ENCODE data around the gene TRIM65. TPM values are rescaled to one million over a fixed set of nuclear protein-coding genes. Genes with fewer than 3 reads are reported as not detected.
A peak's percentile ranks its signal among the peaks of the same experiment; 100 is the strongest.

Gene TRIM65
- total and polyA plus RNA-seq, 2 of the 13 experiments (the other 11 are each of a cell fraction or from before 2014, with no cell fraction given) = 10.3 to 22.4 TPM

- TF ChIP-seq AFF4 (CRISPR knock-in tag; IDR thresholded peaks at IDR 0.05) (no peak; the same call in 1 of the 2 replicates), ZNF746 (CRISPR knock-in tag; IDR thresholded peaks at IDR 0.05) (peak; percentile 78; the same call in 1 of the 2 replicates), TEAD2 (CRISPR knock-in tag; IDR thresholded peaks at IDR 0.05) (0 out of 2 replicates have a peak, but pooled peaks have one; percentile 20), MTERF4 (CRISPR knock-in tag; IDR thresholded peaks at IDR 0.05) (peak; percentile 32; the same call in 1 of the 2 replicates), KDM6A (CRISPR knock-in tag; IDR thresholded peaks at IDR 0.05; ENCODE audit: low read depth) (peak; percentile 83), ZNF512 (CRISPR knock-in tag; IDR thresholded peaks at IDR 0.05) (no peak), HMGXB4 (CRISPR knock-in tag; IDR thresholded peaks at IDR 0.05; ENCODE audit: borderline replicate concordance in 1 of 2, low read depth in 1 of 2) (peak in 1 of 2 experiments; percentile 86; a peak in 3 of 4 replicates), ARNT (IDR thresholded peaks at IDR 0.05) (no peak), MLX (CRISPR knock-in tag; IDR thresholded peaks at IDR 0.05) (0 out of 2 replicates have a peak, but pooled peaks have one; percentile 61), BRCA1 (CRISPR knock-in tag; IDR thresholded peaks at IDR 0.05) (peak; percentile 66; the same call in 1 of the 2 replicates), SRY (CRISPR knock-in tag; IDR thresholded peaks at IDR 0.05) (no peak), ZNF639 (CRISPR knock-in tag; conservative IDR thresholded peaks at IDR 0.05) (no peak; the same call in 1 of the 2 replicates), NR2F1 (CRISPR knock-in tag; IDR thresholded peaks at IDR 0.05) (peak; percentile 56 to 93; a peak in 3 of 4 replicates), HOXD1 (CRISPR knock-in tag; IDR thresholded peaks at IDR 0.05) (peak; percentile 81), MIXL1 (CRISPR knock-in tag; IDR thresholded peaks at IDR 0.05) (no peak), HDAC6 (IDR thresholded peaks at IDR 0.05; ENCODE audit: low read depth, low read length) (no peak), ZNF816 (CRISPR knock-in tag; IDR thresholded peaks at IDR 0.05; ENCODE audit: borderline replicate concordance) (peak; percentile 77; the same call in 1 of the 2 replicates), RELA (CRISPR knock-in tag; IDR thresholded peaks at IDR 0.05) (no peak)
Measured at GRCh38 chr17:75891605-75892555, 4.9 kb downstream of the TRIM65 start (continued).

Measured in HepG2 (cell line).